Measurements from ENCODE around the gene ART1. TPM values are rescaled to one million over a fixed set of nuclear protein-coding genes. Genes with fewer than 3 reads are reported as not detected.
A peak's percentile ranks its signal among the peaks of the same experiment; 100 is the strongest.
"Not testable (repeated sequence)": the region's sequence is repeated elsewhere in the genome, so short reads cannot be mapped to it uniquely, and the experiment has no call there.

ART1 gene, protein sequence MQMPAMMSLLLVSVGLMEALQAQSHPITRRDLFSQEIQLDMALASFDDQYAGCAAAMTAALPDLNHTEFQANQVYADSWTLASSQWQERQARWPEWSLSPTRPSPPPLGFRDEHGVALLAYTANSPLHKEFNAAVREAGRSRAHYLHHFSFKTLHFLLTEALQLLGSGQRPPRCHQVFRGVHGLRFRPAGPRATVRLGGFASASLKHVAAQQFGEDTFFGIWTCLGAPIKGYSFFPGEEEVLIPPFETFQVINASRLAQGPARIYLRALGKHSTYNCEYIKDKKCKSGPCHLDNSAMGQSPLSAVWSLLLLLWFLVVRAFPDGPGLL
- not detected for total RNA-seq (ENCODE audit: unreplicated experiment)
- long read RNA-seq: 0 reads

DNA sequence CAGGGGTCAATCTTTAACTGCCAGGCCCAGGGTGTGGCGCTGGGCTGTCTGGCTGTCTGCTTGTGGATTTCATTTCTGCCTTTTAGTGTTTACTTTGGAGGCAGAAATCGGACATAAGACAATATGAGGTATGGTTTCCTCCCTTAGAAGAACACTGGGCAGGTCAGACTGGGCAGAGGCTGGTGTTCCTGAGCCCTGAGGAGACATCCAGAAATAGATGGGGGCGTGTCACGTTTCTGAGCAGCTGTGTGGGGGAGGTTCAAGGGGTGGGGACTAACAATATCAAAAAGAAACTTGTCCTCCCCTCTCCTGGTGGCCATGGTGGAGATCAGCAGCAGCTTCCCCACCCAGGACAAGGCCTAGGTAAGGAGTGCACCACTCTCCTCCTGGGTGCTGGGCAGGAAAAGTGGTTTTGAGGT lies at the start of gene ART1:
Gene ART1, plus strand, starts transcription at position 312 of the 419 bp plus-strand sequence. CDS start 14,086 bp downstream, outside the sequence.
- H3K27ac Mint-ChIP-seq (ENCODE audit: unreplicated experiment): peak within 1 kb of the TSS; percentile 20
- H3K27me3 Mint-ChIP-seq (ENCODE audit: unreplicated experiment): peaks cover 10% of the 10 kb centered on the region
- peaks cover 13% of the 10 kb centered on the region for H3K36me3 Mint-ChIP-seq (ENCODE audit: low read depth, unreplicated experiment)
- H3K4me1 Mint-ChIP-seq (ENCODE audit: unreplicated experiment): peaks cover 9% of the 10 kb centered on the region
- H3K4me3 Mint-ChIP-seq (ENCODE audit: unreplicated experiment): peak within 1 kb of the TSS; percentile 37
- DNase-seq (ENCODE audit: low spot score): no peak
- TF ChIP-seq, protein P1, sequence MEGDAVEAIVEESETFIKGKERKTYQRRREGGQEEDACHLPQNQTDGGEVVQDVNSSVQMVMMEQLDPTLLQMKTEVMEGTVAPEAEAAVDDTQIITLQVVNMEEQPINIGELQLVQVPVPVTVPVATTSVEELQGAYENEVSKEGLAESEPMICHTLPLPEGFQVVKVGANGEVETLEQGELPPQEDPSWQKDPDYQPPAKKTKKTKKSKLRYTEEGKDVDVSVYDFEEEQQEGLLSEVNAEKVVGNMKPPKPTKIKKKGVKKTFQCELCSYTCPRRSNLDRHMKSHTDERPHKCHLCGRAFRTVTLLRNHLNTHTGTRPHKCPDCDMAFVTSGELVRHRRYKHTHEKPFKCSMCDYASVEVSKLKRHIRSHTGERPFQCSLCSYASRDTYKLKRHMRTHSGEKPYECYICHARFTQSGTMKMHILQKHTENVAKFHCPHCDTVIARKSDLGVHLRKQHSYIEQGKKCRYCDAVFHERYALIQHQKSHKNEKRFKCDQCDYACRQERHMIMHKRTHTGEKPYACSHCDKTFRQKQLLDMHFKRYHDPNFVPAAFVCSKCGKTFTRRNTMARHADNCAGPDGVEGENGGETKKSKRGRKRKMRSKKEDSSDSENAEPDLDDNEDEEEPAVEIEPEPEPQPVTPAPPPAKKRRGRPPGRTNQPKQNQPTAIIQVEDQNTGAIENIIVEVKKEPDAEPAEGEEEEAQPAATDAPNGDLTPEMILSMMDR (IDR thresholded peaks at IDR 0.05; ENCODE audit: unreplicated experiment): no peak
- no peaks in the 10 kb centered on the region for H3K9me3 Mint-ChIP-seq (ENCODE audit: unreplicated experiment)

DNA sequence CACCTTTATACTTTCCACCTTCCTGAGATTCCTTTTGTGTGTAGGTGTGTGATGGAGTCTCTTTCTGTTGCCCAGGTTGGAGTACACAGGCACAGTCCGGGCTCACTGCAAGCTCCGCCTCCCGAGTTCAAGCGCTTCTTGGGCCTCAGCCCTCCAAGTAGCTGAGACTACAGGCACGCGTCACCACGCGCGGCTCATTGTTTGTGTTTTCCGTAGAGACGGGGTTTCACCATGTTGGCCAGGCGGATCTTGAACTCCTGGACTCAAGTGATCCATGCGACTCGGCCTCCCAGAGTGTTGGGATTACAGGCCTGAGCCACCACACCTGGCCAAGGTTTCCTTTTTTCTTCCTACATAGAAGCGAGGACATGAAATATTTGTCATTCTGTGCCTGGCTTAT lies 47.2 kb upstream of the ART1 start:
- H3K4me1 Mint-ChIP-seq (ENCODE audit: unreplicated experiment); H3K4me3 Mint-ChIP-seq (ENCODE audit: unreplicated experiment); H3K9me3 Mint-ChIP-seq (ENCODE audit: unreplicated experiment); H3K27me3 Mint-ChIP-seq (ENCODE audit: unreplicated experiment); DNase-seq (ENCODE audit: low spot score); H3K27ac Mint-ChIP-seq (ENCODE audit: unreplicated experiment); H3K36me3 Mint-ChIP-seq (ENCODE audit: low read depth, unreplicated experiment): not testable (repeated sequence)

DNA sequence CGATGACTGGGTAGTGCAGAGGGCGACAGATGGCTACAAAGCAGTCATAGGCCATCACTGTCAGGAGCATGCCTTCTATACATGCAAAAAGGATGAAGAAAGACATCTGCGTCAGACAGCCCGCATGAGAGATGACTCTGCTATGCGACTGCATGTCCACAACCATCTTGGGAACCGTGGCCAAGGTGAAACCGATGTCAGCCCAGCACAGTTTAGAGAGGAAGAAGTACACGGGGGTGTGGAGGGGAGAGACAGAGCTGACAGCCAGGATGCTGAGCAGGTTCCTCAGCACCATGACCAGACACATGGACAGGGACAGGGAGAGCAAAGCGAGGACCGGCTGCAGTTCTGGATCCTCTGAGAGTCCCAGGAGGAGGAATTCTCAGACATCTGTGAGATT lies 44.7 kb upstream of the ART1 start:
- not testable (repeated sequence) for DNase-seq (ENCODE audit: low spot score); H3K36me3 Mint-ChIP-seq (ENCODE audit: low read depth, unreplicated experiment); H3K4me3 Mint-ChIP-seq (ENCODE audit: unreplicated experiment); H3K27me3 Mint-ChIP-seq (ENCODE audit: unreplicated experiment); H3K27ac Mint-ChIP-seq (ENCODE audit: unreplicated experiment); H3K4me1 Mint-ChIP-seq (ENCODE audit: unreplicated experiment); H3K9me3 Mint-ChIP-seq (ENCODE audit: unreplicated experiment)

DNA sequence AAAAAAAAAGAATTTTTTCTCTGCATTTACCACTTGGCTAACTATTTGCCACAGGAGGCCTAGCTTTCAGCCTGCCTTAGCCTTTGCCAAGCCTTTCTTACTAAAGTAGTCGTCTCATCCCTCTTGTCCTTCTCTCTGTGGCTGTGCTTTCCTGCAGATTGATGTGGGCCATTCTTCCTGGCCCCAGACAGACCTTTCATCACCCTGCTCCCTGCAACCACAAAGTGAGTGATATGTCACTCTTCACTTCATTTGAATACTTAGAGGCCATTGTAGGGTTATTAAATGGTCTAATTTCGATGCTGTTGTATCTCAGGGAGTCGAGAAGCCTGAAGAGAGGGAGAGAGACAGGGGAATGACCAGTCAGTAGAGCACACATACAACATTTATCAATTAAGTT lies 40.8 kb upstream of the ART1 start:
- DNase-seq (ENCODE audit: low spot score): no peak
- H3K9me3 Mint-ChIP-seq (ENCODE audit: unreplicated experiment): no peaks in the 10 kb centered on the region
- H3K27ac Mint-ChIP-seq (ENCODE audit: unreplicated experiment): no peak overlapping the region
- H3K36me3 Mint-ChIP-seq (ENCODE audit: low read depth, unreplicated experiment): no peaks in the 10 kb centered on the region
- no peaks in the 10 kb centered on the region for H3K4me1 Mint-ChIP-seq (ENCODE audit: unreplicated experiment)
- H3K27me3 Mint-ChIP-seq (ENCODE audit: unreplicated experiment): peaks cover 1% of the 10 kb centered on the region
- TF ChIP-seq, protein P1 (IDR thresholded peaks at IDR 0.05; ENCODE audit: unreplicated experiment): no peak
- H3K4me3 Mint-ChIP-seq (ENCODE audit: unreplicated experiment): no peak overlapping the region

DNA sequence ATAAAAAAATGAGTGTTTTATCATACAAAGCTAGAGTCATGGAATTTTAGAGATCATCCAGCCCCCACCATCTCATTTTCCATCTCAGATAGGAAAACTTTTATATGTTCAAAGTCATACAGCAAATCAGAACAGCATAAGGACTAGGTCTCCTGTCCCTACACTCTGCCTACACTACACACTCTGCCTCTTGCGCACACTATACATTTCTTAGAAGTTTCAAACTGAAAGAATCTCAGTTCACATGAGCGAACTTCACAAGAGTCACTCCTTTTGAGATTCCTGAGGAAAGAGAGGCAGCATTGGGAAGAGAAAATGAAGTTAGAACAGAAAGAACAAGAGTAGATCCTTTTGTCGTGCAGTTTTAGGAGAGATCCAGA lies 39.7 kb upstream of the ART1 start:
- Mint-ChIP-seq H3K27me3 (ENCODE audit: unreplicated experiment) (peaks cover 1% of the 10 kb centered on the region), H3K36me3 (ENCODE audit: low read depth, unreplicated experiment) (no peaks in the 10 kb centered on the region), H3K4me3 (ENCODE audit: unreplicated experiment) (no peak overlapping the region), H3K27ac (ENCODE audit: unreplicated experiment) (no peak overlapping the region), H3K9me3 (ENCODE audit: unreplicated experiment) (no peaks in the 10 kb centered on the region), H3K4me1 (ENCODE audit: unreplicated experiment) (no peaks in the 10 kb centered on the region)
- TF ChIP-seq, protein P1 (IDR thresholded peaks at IDR 0.05; ENCODE audit: unreplicated experiment): no peak
- DNase-seq (ENCODE audit: low spot score): no peak

DNA sequence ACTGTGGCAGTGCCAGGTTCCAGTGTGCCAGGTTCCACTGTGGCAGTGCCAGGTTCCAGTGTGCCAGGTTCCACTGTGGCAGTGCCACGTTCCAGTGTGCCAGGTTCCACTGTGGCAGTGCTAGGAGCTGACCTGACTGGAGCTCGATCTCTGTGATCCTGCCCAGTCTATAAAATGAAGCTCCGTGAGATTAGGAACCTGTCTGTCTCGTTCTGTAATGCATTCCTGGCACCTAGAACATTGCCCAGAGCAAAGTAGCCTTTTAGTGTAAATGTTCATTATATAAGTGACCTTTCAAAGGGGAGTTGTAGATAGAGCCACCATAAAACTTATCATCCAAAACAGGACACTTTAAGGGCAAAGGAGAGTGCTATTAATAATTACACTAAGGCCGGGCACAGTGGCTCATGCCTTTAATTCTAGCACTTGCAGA lies 39.1 kb upstream of the ART1 start:
- H3K4me1 Mint-ChIP-seq (ENCODE audit: unreplicated experiment): no peaks in the 10 kb centered on the region
- TF ChIP-seq, protein P1 (IDR thresholded peaks at IDR 0.05; ENCODE audit: unreplicated experiment): no peak
- no peak overlapping the region for H3K4me3 Mint-ChIP-seq (ENCODE audit: unreplicated experiment)
- H3K27ac Mint-ChIP-seq (ENCODE audit: unreplicated experiment): no peak overlapping the region
- peaks cover 1% of the 10 kb centered on the region for H3K27me3 Mint-ChIP-seq (ENCODE audit: unreplicated experiment)
- no peak for DNase-seq (ENCODE audit: low spot score)
- no peaks in the 10 kb centered on the region for H3K36me3 Mint-ChIP-seq (ENCODE audit: low read depth, unreplicated experiment)
- H3K9me3 Mint-ChIP-seq (ENCODE audit: unreplicated experiment): no peaks in the 10 kb centered on the region
